H1 (cell line): Measurements from ENCODE around the gene RAVER2. TPM values are rescaled to one million over a fixed set of nuclear protein-coding genes. Genes with fewer than 3 reads are reported as not detected.

Source experiments
- CTCF ChIA-PET: fragments of 300-600 bp; sonication (Branson Sonifier 250); formaldehyde crosslinking; loops from one replicate; lab custom pipeline; 2021; ENCODE audit not compliant: partially characterized antibody; lab: Charles Lee
- POLR2A ChIA-PET: fragments of 300-600 bp; sonication (Branson Sonifier 250); formaldehyde crosslinking; loops from one replicate; lab custom pipeline; 2021; ENCODE audit warnings: inconsistent platforms; ENCODE audit not compliant: partially characterized antibody; lab: Charles Lee
- DNase-seq, 2 experiments: peaks; one replicate each; pipeline versions ENCODE4 v3.0.0 to v3.0.0-alpha.2; 2010 to 2022; ENCODE audit warnings: low spot score in 2 of 2, low read depth in 1 of 2, mixed read lengths in 1 of 2
- FAIRE-seq: peaks from 2 replicates; lab custom pipeline; 2011; peaks lifted over from hg19 to GRCh38; lab: Jason Lieb, UNC
- H2AFZ ChIP-seq: 2 replicates; pipeline ENCODE4 v1.8.1; 2012; ENCODE audit warnings: low read length, inconsistent platforms
- H2AK5ac ChIP-seq: 2 replicates; pipeline ENCODE4 v1.6.1; 2013; ENCODE audit warnings: low read depth, low read length
- H2BK120ac ChIP-seq: replicated peaks from 2 replicates; pipeline ENCODE3; 2013; ENCODE audit warnings: low read depth, low read length, inconsistent platforms
- H2BK12ac ChIP-seq: 2 replicates; pipeline ENCODE4 v1.6.1; 2013; ENCODE audit warnings: low read depth, low read length
- H2BK15ac ChIP-seq: 2 replicates; pipeline ENCODE4 v1.6.1; 2013; ENCODE audit warnings: low read length
- H2BK20ac ChIP-seq: 2 replicates; pipeline ENCODE4 v1.6.1; 2013; ENCODE audit warnings: low read length
- H2BK5ac ChIP-seq: 2 replicates; pipeline ENCODE4 v1.6.1; 2013; ENCODE audit warnings: low read depth, low read length
- H3K14ac ChIP-seq: 2 replicates; pipeline ENCODE4 v1.6.1; 2013; ENCODE audit warnings: inconsistent platforms; ENCODE audit not compliant: insufficient read length
- H3K18ac ChIP-seq: 2 replicates; pipeline ENCODE4 v1.6.1; 2013; ENCODE audit warnings: low read length; ENCODE audit errors: extremely low read depth
- H3K23ac ChIP-seq: 2 replicates; pipeline ENCODE4 v1.6.1; 2013; ENCODE audit warnings: inconsistent platforms; ENCODE audit not compliant: insufficient read length
- H3K23me2 ChIP-seq: 2 replicates; pipeline ENCODE4 v1.6.1; 2013; ENCODE audit warnings: low read depth, low read length
- H3K27ac ChIP-seq: 2 replicates; pipeline ENCODE4 v1.6.1; 2011; ENCODE audit warnings: low read depth, low read length, inconsistent platforms
- H3K27me3 ChIP-seq, 4 experiments: replicated peaks in 1 of 4; 1 replicate in 1 of 4; 2 replicates in 3 of 4; pipeline versions ENCODE4 v1.6.1 to v1.8.1; 2011 to 2013; ENCODE audit warnings: low read length in 3 of 4, mild to moderate bottlenecking in 3 of 4, inconsistent platforms in 2 of 4, mixed read lengths in 2 of 4, moderate library complexity in 1 of 4; ENCODE audit not compliant: control insufficient read depth in 3 of 4, insufficient read depth in 3 of 4; ENCODE audit errors: extremely low read depth in 1 of 4
- H3K36me3 ChIP-seq, 4 experiments: 2 replicates each; pipeline versions ENCODE4 v1.6.1 to v1.8.1; 2011 to 2013; ENCODE audit warnings: mild to moderate bottlenecking in 4 of 4, low read length in 3 of 4, moderate library complexity in 2 of 4, control low read depth in 1 of 4, inconsistent platforms in 1 of 4; ENCODE audit not compliant: insufficient read depth in 4 of 4, control insufficient read depth in 2 of 4
- H3K4ac ChIP-seq: replicated peaks from 2 replicates; pipeline ENCODE3; 2013; ENCODE audit warnings: low read length, low read depth, mixed read lengths, inconsistent platforms; ENCODE audit not compliant: insufficient read length
- H3K4me1 ChIP-seq, 4 experiments: replicated peaks in 1 of 4; 1 replicate in 1 of 4; 2 replicates in 3 of 4; pipeline versions ENCODE4 v1.6.1 to v1.8.1; 2011 to 2013; ENCODE audit warnings: low read length in 3 of 4, inconsistent platforms in 2 of 4, mixed read lengths in 1 of 4; ENCODE audit not compliant: insufficient read depth in 4 of 4, control insufficient read depth in 3 of 4
- H3K4me2 ChIP-seq, 2 experiments: 2 replicates each; pipeline versions ENCODE4 v1.6.1 to v1.8.1; 2011 to 2013; ENCODE audit warnings: low read depth in 2 of 2, low read length in 2 of 2, control low read depth in 1 of 2, inconsistent platforms in 1 of 2, mild to moderate bottlenecking in 1 of 2; ENCODE audit not compliant: insufficient read depth in 1 of 2
- H3K4me3 ChIP-seq, 4 experiments: fragments of 200-600, 300-600 bp in 1 of 4; sonication (generic), shearing (Covaris generic), sonication (Bioruptor Twin) in 1 of 4; 2 replicates each; pipeline versions ENCODE4 v1.5.1 to v1.8.1; 2011 to 2016; ENCODE audit warnings: low read length in 4 of 4, low read depth in 3 of 4, control low read depth in 2 of 4, inconsistent platforms in 2 of 4, mild to moderate bottlenecking in 2 of 4, mixed read lengths in 1 of 4, moderate library complexity in 1 of 4; ENCODE audit not compliant: insufficient read depth in 2 of 4; ENCODE audit errors: extremely low read depth in 1 of 4
- H3K56ac ChIP-seq: replicated peaks from 2 replicates; pipeline ENCODE3; 2013; ENCODE audit warnings: low read depth, mild to moderate bottlenecking, mixed read lengths, low read length, inconsistent platforms; ENCODE audit not compliant: insufficient read length
- H3K79me1 ChIP-seq: 2 replicates; pipeline ENCODE4 v1.6.1; 2013; ENCODE audit warnings: low read depth, low read length, control low read depth
- H3K79me2 ChIP-seq, 2 experiments: 2 replicates each; pipeline versions ENCODE4 v1.6.1 to v1.8.1; 2012 to 2013; ENCODE audit warnings: low read length in 2 of 2, mild to moderate bottlenecking in 2 of 2, inconsistent platforms in 1 of 2; ENCODE audit not compliant: insufficient read depth in 2 of 2, control insufficient read depth in 1 of 2
- H3K9ac ChIP-seq, 4 experiments: replicated peaks in 1 of 4; 1 replicate in 1 of 4; 2 replicates in 3 of 4; pipeline versions ENCODE4 v1.6.1 to v1.8.1; 2011 to 2013; ENCODE audit warnings: low read depth in 3 of 4, low read length in 3 of 4, control low read depth in 2 of 4, mild to moderate bottlenecking in 2 of 4, moderate library complexity in 2 of 4, inconsistent platforms in 1 of 4; ENCODE audit errors: extremely low read depth in 1 of 4
- H3K9me3 ChIP-seq, 2 experiments: 2 replicates each; pipeline versions ENCODE4 v1.6.1 to v1.8.1; 2012 to 2013; ENCODE audit warnings: mild to moderate bottlenecking in 2 of 2, moderate library complexity in 2 of 2, control low read depth in 1 of 2, inconsistent platforms in 1 of 2, low read depth in 1 of 2, low read length in 1 of 2, mixed read lengths in 1 of 2; ENCODE audit not compliant: insufficient read depth in 2 of 2
- H4K20me1 ChIP-seq, 2 experiments: replicated peaks in 1 of 2; 2 replicates each; pipeline versions ENCODE3 to v1.8.1; 2011 to 2013; ENCODE audit warnings: inconsistent platforms in 2 of 2, low read length in 2 of 2, mild to moderate bottlenecking in 1 of 2; ENCODE audit not compliant: insufficient read depth in 2 of 2, control insufficient read depth in 1 of 2
- H4K5ac ChIP-seq: 2 replicates; pipeline ENCODE4 v1.6.1; 2013; ENCODE audit warnings: low read length, low read depth, mixed read lengths, inconsistent platforms; ENCODE audit not compliant: insufficient read length
- H4K8ac ChIP-seq: 2 replicates; pipeline ENCODE4 v1.8.0; 2013; ENCODE audit warnings: mild to moderate bottlenecking, moderate library complexity, low read length, inconsistent platforms; ENCODE audit not compliant: insufficient read depth; ENCODE audit errors: extremely low read depth
- H4K91ac ChIP-seq: replicated peaks from 2 replicates; pipeline ENCODE3; 2013; ENCODE audit warnings: low read length, mixed read lengths, inconsistent platforms; ENCODE audit not compliant: insufficient read length
- CTBP2 ChIP-seq: IDR thresholded peaks from 2 replicates; pipeline ENCODE4 v1.7.0; 2011; ENCODE audit warnings: borderline replicate concordance, mild to moderate bottlenecking, moderate library complexity, mixed read lengths, low read length; ENCODE audit not compliant: insufficient read depth, insufficient read length
- SIRT6 ChIP-seq: IDR thresholded peaks from one replicate; pipeline ENCODE4 v1.7.1; 2012; ENCODE audit warnings: low read length, inconsistent platforms
- TCF12 ChIP-seq: IDR thresholded peaks from 2 replicates; pipeline ENCODE4 v1.6.1; 2011; ENCODE audit warnings: low read depth, mild to moderate bottlenecking, low read length
- WGBS, 2 experiments: shearing (Covaris generic) in 1 of 2; methylation state at CpG; one replicate each; pipeline versions ENCODE4 v1.1.6 to v1.1.7; 2013 to 2015; ENCODE audit warnings: low lambda C conversion rate in 2 of 2, mixed read lengths in 2 of 2, inconsistent platforms in 1 of 2, low coverage in 1 of 2, missing lambda C conversion rate in 1 of 2; ENCODE audit not compliant: insufficient replicate concordance in 2 of 2, insufficient coverage in 1 of 2, insufficient read length in 1 of 2; ENCODE audit errors: extremely low coverage in 1 of 2, missing lambda C conversion rate in 1 of 2; 5-methylcytosine and 5-hydroxymethylcytosine counted together
- polyA plus RNA-seq, 7 experiments: library from polyadenylated mRNA; depleted of rRNA in 3 of 7; stranded (reverse) in 5 of 7; unstranded in 2 of 7; fragments of >200 nt in 5 of 7; fragments of 200-250 nt in 2 of 7; gene quantifications; 1 replicate in 5 of 7; 2 replicates in 1 of 7; 4 replicates in 1 of 7; pipeline versions ENCODE4 v1.2.1 to v1.2.3, GENCODE V29; 2011 to 2013; ENCODE audit warnings: missing spikeins in 2 of 7, mixed read lengths in 2 of 7
- total RNA-seq: library from RNA; stranded (reverse); fragmentation: NEBNext Ultra II Directional; extraction: Animal tissue kit (Norgen Biotek cat#: 25700); gene quantifications from 2 replicates; pipeline ENCODE4 v1.2.1, GENCODE V29; 2021
- TF ChIP-seq, protein P1 (sequence below): IDR thresholded peaks from 2 replicates; pipeline ENCODE4 v1.6.1; 2011; ENCODE audit warnings: low read length, improper control_type of control experiment

Gene RAVER2
- total and polyA plus RNA-seq, 2 of the 8 experiments (the other 6 are each of a cell fraction or from before 2014, with no cell fraction given), result 10.5 to 19.5 TPM

DNA sequence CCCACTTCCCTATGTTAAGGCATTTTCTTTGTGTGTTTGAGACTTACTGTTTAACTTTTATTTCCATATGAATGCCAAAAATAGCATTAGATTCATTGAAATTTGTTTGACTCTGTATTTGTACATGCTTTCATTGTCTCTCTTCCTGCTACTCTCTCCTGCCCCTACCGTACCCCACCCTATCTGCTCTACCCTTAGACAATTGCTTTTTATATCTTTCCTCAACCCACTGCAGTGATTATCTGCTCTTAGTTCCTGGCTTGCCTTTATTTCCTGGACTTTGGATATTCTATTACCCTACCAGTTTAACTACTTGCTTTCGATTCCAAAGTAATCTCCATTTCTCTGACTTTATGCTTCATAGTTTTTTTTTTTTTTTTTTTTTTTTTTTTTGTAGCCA, 10.5 kb downstream of the RAVER2 start:
- H2BK120ac ChIP-seq, result no peak overlapping the region
- no peaks in the 10 kb centered on the region for H3K23me2 ChIP-seq
- H2BK20ac ChIP-seq, result no peak overlapping the region
- no peak overlapping the region for H3K9ac ChIP-seq
- no peak overlapping the region for H3K4me2 ChIP-seq
- no peaks in the 10 kb centered on the region; a peak in 2 of 4 replicates for H3K9me3 ChIP-seq
- 0 out of 8 replicates have a peak, but pooled peaks cover 0 to 3% (median 0%) of the 10 kb centered on the region in 4 experiments for H3K36me3 ChIP-seq
- no peak overlapping the region for H2BK5ac ChIP-seq
- H3K27me3 ChIP-seq, result no peaks in the 10 kb centered on the region
- H3K18ac ChIP-seq, result no peak overlapping the region
- peaks cover 5% of the 10 kb centered on the region; the same call in 1 of the 2 replicates for H3K79me1 ChIP-seq
- peaks cover 0 to 63% of the 10 kb centered on the region in 2 experiments; a peak in 2 of 4 replicates for H3K79me2 ChIP-seq
- H3K27ac ChIP-seq, result no peak overlapping the region
- no peak overlapping the region for H3K14ac ChIP-seq
- no peak overlapping the region for H2BK12ac ChIP-seq
- H2AFZ ChIP-seq, result no peak overlapping the region
- DNase-seq (no peak), FAIRE-seq (no peak)
- H3K56ac ChIP-seq, result no peak overlapping the region
- H2BK15ac ChIP-seq, result no peak overlapping the region
- H2AK5ac ChIP-seq, result no peak overlapping the region
- 69% methylated on average over 2 of the region's 2 CpGs; no CpG with 5 or more reads in 1 of the 2 experiments for WGBS, 2 experiments
- H4K5ac ChIP-seq, result no peak overlapping the region
- ChIA-PET POLR2A (interaction anchor here (1.7 kb wide), 1 partner anchor 17 kb away, joined by 3 read pairs; no protein-coding TSS in a partner anchor), CTCF (interaction anchor here (1.3 kb wide), 1 partner anchor 11 kb away, joined by 4 read pairs; no protein-coding TSS in a partner anchor)
- no peaks in the 10 kb centered on the region; a peak in 1 of 7 replicates for H3K4me1 ChIP-seq
- no peak overlapping the region for H4K8ac ChIP-seq
- TF ChIP-seq SIRT6, result no peak
- no peak for TF ChIP-seq CTBP2
- TF ChIP-seq, protein P1, sequence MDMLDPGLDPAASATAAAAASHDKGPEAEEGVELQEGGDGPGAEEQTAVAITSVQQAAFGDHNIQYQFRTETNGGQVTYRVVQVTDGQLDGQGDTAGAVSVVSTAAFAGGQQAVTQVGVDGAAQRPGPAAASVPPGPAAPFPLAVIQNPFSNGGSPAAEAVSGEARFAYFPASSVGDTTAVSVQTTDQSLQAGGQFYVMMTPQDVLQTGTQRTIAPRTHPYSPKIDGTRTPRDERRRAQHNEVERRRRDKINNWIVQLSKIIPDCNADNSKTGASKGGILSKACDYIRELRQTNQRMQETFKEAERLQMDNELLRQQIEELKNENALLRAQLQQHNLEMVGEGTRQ, result no peak
- no peak for TF ChIP-seq TCF12
- no peak overlapping the region for H3K23ac ChIP-seq
- H4K91ac ChIP-seq, result no peak overlapping the region
- no peak overlapping the region for H3K4ac ChIP-seq
- no peaks in the 10 kb centered on the region for H4K20me1 ChIP-seq
- H3K4me3 ChIP-seq, result no peak overlapping the region
